ENCODE measurements around the gene ACTG2. TPM values are rescaled to one million over a fixed set of nuclear protein-coding genes. Genes with fewer than 3 reads are reported as not detected.

The ACTG2 gene
- total RNA-seq, 4 donors from 2014 or later = 37.7 to 809 (median 109) TPM

DNA sequence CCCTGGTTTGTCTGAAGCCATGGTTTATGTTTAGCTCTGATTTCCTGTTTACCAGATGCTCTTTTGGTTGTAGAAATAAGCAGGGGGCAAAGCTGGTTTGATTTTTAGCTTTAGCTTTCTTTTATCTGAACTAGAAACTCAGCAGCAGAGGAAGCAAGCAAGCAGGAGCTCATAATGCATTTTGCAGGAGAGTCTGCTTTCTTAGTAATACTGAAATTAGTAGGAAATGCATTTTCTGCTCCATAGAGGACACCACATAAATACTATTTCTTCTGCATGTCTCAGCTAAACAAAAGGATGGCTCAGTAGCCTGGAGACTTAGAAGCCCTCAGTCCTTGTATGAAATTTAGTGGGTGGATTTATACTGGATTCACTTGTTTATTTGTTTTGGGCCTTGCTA is 57.0 kb downstream of the ACTG2 start:
- TF ChIP-seq POLR2A (IDR thresholded peaks at IDR 0.05) = no peak
- TF ChIP-seq, protein P1, sequence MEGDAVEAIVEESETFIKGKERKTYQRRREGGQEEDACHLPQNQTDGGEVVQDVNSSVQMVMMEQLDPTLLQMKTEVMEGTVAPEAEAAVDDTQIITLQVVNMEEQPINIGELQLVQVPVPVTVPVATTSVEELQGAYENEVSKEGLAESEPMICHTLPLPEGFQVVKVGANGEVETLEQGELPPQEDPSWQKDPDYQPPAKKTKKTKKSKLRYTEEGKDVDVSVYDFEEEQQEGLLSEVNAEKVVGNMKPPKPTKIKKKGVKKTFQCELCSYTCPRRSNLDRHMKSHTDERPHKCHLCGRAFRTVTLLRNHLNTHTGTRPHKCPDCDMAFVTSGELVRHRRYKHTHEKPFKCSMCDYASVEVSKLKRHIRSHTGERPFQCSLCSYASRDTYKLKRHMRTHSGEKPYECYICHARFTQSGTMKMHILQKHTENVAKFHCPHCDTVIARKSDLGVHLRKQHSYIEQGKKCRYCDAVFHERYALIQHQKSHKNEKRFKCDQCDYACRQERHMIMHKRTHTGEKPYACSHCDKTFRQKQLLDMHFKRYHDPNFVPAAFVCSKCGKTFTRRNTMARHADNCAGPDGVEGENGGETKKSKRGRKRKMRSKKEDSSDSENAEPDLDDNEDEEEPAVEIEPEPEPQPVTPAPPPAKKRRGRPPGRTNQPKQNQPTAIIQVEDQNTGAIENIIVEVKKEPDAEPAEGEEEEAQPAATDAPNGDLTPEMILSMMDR (IDR thresholded peaks at IDR 0.05) = no peak
- peaks cover 16 to 100% (median 22%) of the 10 kb centered on the region in 3 donors for H3K36me3 ChIP-seq
- H3K27ac ChIP-seq = no peak overlapping the region
- no peak for DNase-seq
- intact Hi-C loops (cut with DNase I) = no loop called here
- no peak overlapping the region for H3K4me3 ChIP-seq
- H3K9me3 ChIP-seq = no peaks in the 10 kb centered on the region
- H3K27me3 ChIP-seq = no peaks in the 10 kb centered on the region
- H3K4me1 ChIP-seq = peaks cover 0 to 9% (median 0%) of the 10 kb centered on the region in 3 donors

DNA sequence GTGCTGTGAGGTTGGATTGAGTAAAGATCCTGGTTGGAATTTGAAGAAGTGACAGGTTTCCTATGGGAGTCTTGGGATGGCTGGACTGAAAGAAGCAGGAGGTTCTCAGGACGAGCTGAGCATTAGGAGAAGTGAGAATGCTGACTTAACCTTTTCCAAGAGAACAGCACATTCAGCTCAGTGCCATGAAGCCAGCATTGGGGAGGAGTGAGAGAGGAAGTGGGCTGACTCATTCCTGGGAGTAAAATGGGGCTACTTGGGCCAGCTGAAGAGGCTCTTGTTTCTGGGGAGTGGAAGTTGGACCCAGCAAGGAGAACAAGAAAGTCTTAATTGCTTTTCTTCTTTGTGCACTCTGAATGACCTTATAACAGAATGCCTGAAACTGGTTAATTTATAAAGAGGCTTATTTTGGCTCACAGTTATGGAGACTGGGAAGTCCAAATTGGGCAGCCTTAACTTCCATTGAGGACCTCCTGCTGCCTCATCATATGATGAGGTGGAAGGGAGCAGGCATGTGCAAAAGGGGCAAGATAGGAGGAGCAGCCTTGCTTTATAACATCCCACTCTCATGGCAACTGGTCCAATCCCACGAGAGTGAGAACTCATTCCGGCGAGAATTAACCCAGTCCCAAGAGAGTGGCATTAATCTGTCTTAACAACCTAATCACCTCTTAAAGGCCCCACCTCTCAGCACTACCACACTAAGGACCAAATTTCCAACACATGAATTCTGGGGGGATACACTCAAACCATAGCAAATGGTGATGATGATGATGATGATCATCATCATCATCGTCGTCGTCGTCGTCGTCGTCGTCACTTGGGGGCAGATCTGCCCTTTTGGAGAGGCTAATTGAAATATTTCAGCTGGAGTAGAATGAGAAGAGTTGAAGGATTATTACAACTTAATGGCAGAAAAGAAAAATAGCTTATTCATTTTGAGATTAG is 60.0 kb downstream of the ACTG2 start:
- peak overlapping the region in 1 of 4 donors; percentile 33 for H3K27ac ChIP-seq
- no peak overlapping the region for H3K4me3 ChIP-seq
- peaks cover 0 to 14% (median 0%) of the 10 kb centered on the region in 3 donors for H3K4me1 ChIP-seq
- no peak for DNase-seq
- no peaks in the 10 kb centered on the region for H3K9me3 ChIP-seq
- H3K27me3 ChIP-seq = no peaks in the 10 kb centered on the region
- TF ChIP-seq, protein P1 (IDR thresholded peaks at IDR 0.05) = no peak
- TF ChIP-seq POLR2A (IDR thresholded peaks at IDR 0.05) = no peak
- intact Hi-C loops (cut with DNase I) = no loop called here
- 57 to 66% methylated on average over 12 of the region's 12 CpGs for WGBS, 2 donors
- peaks cover 12 to 100% (median 17%) of the 10 kb centered on the region in 3 donors for H3K36me3 ChIP-seq

DNA sequence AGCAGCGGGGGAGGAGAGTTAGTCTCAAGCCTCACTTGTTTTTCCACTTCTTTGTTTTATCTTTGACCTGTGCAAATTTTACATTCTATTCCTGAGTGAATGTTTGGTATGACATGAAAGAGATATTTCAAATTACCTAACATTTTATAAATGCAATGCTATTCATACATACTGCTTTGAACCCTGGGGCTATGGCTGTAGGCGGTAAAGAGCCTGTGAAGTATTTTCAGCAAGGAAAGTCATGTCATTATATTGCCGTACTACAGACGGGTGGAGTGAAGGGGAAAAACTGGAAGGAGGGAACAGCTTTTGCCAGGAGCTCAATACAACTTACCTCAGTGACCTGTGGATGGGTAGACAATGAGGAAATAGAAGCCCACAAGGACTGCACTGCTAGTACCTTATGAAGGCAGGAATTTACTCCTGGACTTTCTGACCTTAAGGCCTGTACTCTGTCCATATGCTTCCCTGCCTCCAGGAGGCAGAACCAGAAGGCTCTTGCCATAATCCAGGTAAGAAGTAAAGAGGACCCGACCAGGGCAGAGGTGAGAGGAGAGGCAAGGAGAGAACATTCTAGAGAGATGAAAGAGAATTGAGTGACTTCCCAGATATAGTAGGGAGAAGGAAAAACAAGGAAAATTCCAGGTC is 63.5 kb downstream of the ACTG2 start:
- WGBS, 2 donors = 78 to 84% methylated on average over 5 of the region's 5 CpGs
- Histone ChIP-seq H3K27me3 (no peaks in the 10 kb centered on the region), H3K4me1 (peaks cover 0 to 14% (median 0%) of the 10 kb centered on the region in 3 donors), H3K27ac (no peak overlapping the region), H3K4me3 (no peak overlapping the region), H3K9me3 (no peaks in the 10 kb centered on the region), H3K36me3 (peaks cover 4 to 97% (median 7%) of the 10 kb centered on the region in 3 donors)
- DNase-seq = no peak
- intact Hi-C loops (cut with DNase I) = no loop called here
- no peak for TF ChIP-seq POLR2A (IDR thresholded peaks at IDR 0.05)
- TF ChIP-seq, protein P1 (IDR thresholded peaks at IDR 0.05) = no peak

DNA sequence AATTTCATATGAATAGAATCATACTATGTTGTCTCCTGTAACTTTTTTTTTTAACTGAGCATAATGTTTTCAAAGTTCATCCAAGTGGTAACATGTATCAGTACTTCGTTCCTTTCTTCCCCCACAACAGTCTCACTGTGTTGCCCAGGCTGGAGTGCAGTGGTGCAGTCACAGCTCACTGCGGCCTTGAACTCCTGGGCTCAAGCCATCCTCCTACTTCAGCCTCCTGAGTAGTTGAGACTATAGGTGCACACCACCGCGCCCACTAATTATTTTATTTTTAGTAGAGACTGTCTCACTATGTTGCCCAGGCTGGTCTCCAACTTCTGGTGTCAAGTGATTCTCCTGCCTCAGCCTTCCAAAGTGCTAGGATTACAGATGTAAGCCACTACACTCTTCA is 68.5 kb downstream of the ACTG2 start:
- TF ChIP-seq, protein P1 (IDR thresholded peaks at IDR 0.05) = no peak
- no peak for DNase-seq
- H3K36me3 ChIP-seq = peaks cover 0 to 48% (median 0%) of the 10 kb centered on the region in 3 donors
- intact Hi-C loops (cut with DNase I) = no loop called here
- H3K9me3 ChIP-seq = no peaks in the 10 kb centered on the region
- no peaks in the 10 kb centered on the region for H3K27me3 ChIP-seq
- H3K4me1 ChIP-seq = peaks cover 0 to 16% (median 0%) of the 10 kb centered on the region in 3 donors
- WGBS, 2 donors = 93 to 98% methylated on average over 4 of the region's 4 CpGs
- no peak overlapping the region for H3K27ac ChIP-seq
- no peak overlapping the region for H3K4me3 ChIP-seq

All from esophagus squamous epithelium (tissue), 5 donors.